Skeletal muscle tissue (tissue), 4 donors: ENCODE measurements around the gene UPF1. TPM values are rescaled to one million over a fixed set of nuclear protein-coding genes. Genes with fewer than 3 reads are reported as not detected.

ENCODE experiments used
- H3K27ac ChIP-seq: one replicate; pipeline ENCODE4 v1.7.0; 2013; ENCODE audit warnings: mild to moderate bottlenecking, low read depth, low read length, inconsistent platforms
- H3K27me3 ChIP-seq, 3 donors: one replicate each; pipeline ENCODE4 v1.7.0; 2013; ENCODE audit warnings: low read length in 3 of 3; ENCODE audit not compliant: control insufficient read depth in 3 of 3, insufficient read depth in 3 of 3
- H3K36me3 ChIP-seq, 3 donors: one replicate each; pipeline ENCODE4 v1.7.0; 2013; ENCODE audit warnings: low read length in 3 of 3; ENCODE audit not compliant: control insufficient read depth in 3 of 3, insufficient read depth in 3 of 3
- H3K4me1 ChIP-seq, 3 donors: one replicate each; pipeline ENCODE4 v1.7.0; 2013; ENCODE audit warnings: low read length in 3 of 3, mild to moderate bottlenecking in 3 of 3; ENCODE audit not compliant: control insufficient read depth in 3 of 3, insufficient read depth in 3 of 3
- H3K4me3 ChIP-seq, 3 donors: one replicate each; pipeline ENCODE4 v1.7.0; 2013; ENCODE audit warnings: low read length in 3 of 3
- H3K9ac ChIP-seq, 3 donors: one replicate each; pipeline ENCODE4 v1.7.0; 2013; ENCODE audit warnings: low read length in 3 of 3, mild to moderate bottlenecking in 3 of 3, moderate library complexity in 2 of 3, low read depth in 1 of 3
- H3K9me3 ChIP-seq, 3 donors: one replicate each; pipeline ENCODE4 v1.7.0; 2013; ENCODE audit warnings: low read length in 3 of 3; ENCODE audit not compliant: control insufficient read depth in 3 of 3
- total RNA-seq: library from RNA; depleted of rRNA; stranded (reverse); fragments of >200 nt; gene quantifications from one replicate; pipeline ENCODE4 v1.2.3, GENCODE V29; 2014
- donor health status: Osteomylitis.

Gene UPF1
- total RNA-seq, 1 donor from 2014 or later: 30.8 TPM

DNA sequence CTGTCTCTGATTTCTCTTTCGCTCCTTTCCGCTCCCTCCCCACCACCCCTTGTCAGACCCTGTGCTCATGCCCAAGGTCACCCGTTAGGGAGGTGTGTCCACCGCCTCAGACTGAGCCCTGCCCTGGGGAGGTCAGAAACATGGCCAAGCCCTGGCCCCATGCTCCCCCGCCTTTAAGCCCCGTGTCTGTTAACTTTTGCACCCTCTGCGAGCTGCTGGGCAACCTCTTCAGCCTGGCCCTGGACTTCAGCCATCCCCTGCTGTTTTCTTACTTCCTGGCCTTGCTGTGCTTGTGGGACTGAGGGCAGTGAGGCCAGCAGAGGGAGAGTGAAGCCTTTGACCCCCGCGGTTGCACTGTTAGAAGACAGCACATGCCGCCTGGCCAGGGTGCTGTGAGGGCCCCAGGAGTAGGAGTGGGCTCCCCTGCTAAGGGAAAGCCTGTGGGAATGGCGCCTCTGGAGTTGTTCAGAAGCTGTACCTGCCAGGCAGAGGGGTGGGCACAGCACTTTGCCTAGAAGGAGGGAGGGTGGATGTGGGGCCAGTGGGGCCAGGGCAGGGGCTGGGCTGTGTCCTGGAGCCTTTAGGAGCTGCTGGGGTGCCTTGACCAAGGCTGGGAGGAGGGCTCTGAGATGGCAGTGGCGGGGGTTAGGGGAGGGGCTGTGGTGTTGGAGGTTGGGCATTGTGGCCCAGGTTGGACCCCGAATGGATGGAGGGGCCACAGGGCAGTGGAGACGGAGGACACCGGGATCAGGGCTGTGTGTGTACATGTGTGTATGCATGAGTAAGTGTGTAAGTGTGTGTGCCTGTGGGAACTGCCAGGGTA lies 7.9 kb downstream of the UPF1 start:
- Histone ChIP-seq H3K4me1 (peaks cover 55 to 84% (median 71%) of the 10 kb centered on the region in 3 donors), H3K36me3 (peaks cover 0 to 5% (median 5%) of the 10 kb centered on the region in 3 donors), H3K4me3 (no peak overlapping the region), H3K27me3 (no peaks in the 10 kb centered on the region), H3K9me3 (no peaks in the 10 kb centered on the region), H3K27ac (no peak overlapping the region), H3K9ac (peak overlapping the region in 2 of 3 donors; percentile 32 to 57)

GRCh38 chr19:18840288-18841267 lies 8.8 kb downstream of the UPF1 start:
- H3K9ac ChIP-seq: peak overlapping the region; percentile 32 to 57 (median 51)
- no peaks in the 10 kb centered on the region for H3K9me3 ChIP-seq
- H3K36me3 ChIP-seq: peaks cover 0 to 5% (median 2%) of the 10 kb centered on the region in 3 donors
- H3K4me1 ChIP-seq: peaks cover 63 to 86% (median 73%) of the 10 kb centered on the region in 3 donors
- no peak overlapping the region for H3K27ac ChIP-seq
- H3K27me3 ChIP-seq: no peaks in the 10 kb centered on the region
- no peak overlapping the region for H3K4me3 ChIP-seq

DNA sequence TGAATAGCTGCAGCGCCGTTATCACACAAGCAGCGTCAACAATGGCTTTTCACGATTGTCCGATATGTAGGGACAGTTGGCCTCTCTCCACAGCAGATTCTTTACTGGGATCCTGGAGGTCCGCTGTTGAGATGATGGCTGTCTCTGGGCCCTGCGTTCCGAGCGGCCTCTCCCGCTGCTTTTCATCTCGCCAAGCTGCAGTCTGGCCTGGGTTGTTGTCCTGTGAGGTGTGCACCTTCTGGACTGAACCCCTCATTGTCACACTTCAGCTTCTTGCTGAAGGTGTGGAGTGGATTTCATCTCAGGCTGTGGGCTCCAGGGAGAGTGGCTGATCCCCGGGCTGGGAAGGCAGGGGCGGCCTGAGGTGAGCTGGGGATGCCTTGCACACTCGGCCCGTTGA lies 9.6 kb downstream of the UPF1 start:
- H3K4me1 ChIP-seq: peaks cover 56 to 84% (median 70%) of the 10 kb centered on the region in 3 donors
- H3K9ac ChIP-seq: peak overlapping the region in 1 of 3 donors; percentile 16
- H3K27me3 ChIP-seq: no peaks in the 10 kb centered on the region
- H3K4me3 ChIP-seq: no peak overlapping the region
- H3K27ac ChIP-seq: no peak overlapping the region
- no peaks in the 10 kb centered on the region for H3K9me3 ChIP-seq
- peaks cover 5 to 7% (median 6%) of the 10 kb centered on the region in 3 donors for H3K36me3 ChIP-seq

- Histone ChIP-seq H3K27me3 (no peaks in the 10 kb centered on the region), H3K36me3 (peaks cover 5 to 7% (median 6%) of the 10 kb centered on the region in 3 donors), H3K4me3 (no peak overlapping the region), H3K9me3 (no peaks in the 10 kb centered on the region), H3K9ac (peak overlapping the region in 1 of 3 donors; percentile 16), H3K27ac (no peak overlapping the region), H3K4me1 (peaks cover 59 to 86% (median 72%) of the 10 kb centered on the region in 3 donors)
Observed at GRCh38 chr19:18842166-18842565, 10.4 kb downstream of the UPF1 start.

DNA sequence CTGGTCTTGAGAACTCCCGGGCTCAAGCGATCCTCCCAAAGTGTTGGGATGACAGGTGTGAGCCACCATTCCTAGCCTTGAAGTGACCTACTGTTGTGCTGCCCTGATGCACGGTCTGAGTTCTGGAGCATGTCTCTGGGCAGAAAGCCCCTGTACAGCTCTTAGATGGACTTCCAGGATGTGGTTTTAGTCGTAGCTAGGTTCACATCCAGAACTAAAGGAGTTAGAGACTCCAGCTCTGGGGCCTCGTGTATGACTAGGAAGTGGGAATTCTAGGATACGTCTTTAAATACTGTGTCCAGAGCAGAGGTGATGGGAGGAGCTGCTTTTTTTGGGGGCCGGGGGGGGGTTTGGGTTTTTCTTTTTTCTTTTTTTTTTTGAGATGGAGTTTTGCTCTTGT lies 12.2 kb downstream of the UPF1 start:
- no peak overlapping the region for H3K27ac ChIP-seq
- H3K27me3 ChIP-seq: no peaks in the 10 kb centered on the region
- no peaks in the 10 kb centered on the region for H3K9me3 ChIP-seq
- peaks cover 6 to 14% (median 8%) of the 10 kb centered on the region in 3 donors for H3K36me3 ChIP-seq
- peaks cover 70 to 87% (median 77%) of the 10 kb centered on the region in 3 donors for H3K4me1 ChIP-seq
- H3K4me3 ChIP-seq: no peak overlapping the region
- no peak overlapping the region for H3K9ac ChIP-seq

- Histone ChIP-seq H3K9ac (peak overlapping the region in 1 of 3 donors; percentile 33), H3K27me3 (no peaks in the 10 kb centered on the region), H3K36me3 (peaks cover 6 to 14% (median 8%) of the 10 kb centered on the region in 3 donors), H3K27ac (no peak overlapping the region), H3K9me3 (no peaks in the 10 kb centered on the region), H3K4me3 (no peak overlapping the region), H3K4me1 (peaks cover 72 to 87% (median 79%) of the 10 kb centered on the region in 3 donors)
Observed at GRCh38 chr19:18844806-18845329, 13.1 kb downstream of the UPF1 start.

GRCh38 chr19:18845961-18846360 lies 14.2 kb downstream of the UPF1 start:
- Histone ChIP-seq H3K4me1 (peaks cover 72 to 87% (median 79%) of the 10 kb centered on the region in 3 donors), H3K27ac (no peak overlapping the region), H3K9me3 (no peaks in the 10 kb centered on the region), H3K27me3 (no peaks in the 10 kb centered on the region), H3K4me3 (no peak overlapping the region), H3K36me3 (peaks cover 16 to 24% (median 18%) of the 10 kb centered on the region in 3 donors), H3K9ac (no peak overlapping the region)

DNA sequence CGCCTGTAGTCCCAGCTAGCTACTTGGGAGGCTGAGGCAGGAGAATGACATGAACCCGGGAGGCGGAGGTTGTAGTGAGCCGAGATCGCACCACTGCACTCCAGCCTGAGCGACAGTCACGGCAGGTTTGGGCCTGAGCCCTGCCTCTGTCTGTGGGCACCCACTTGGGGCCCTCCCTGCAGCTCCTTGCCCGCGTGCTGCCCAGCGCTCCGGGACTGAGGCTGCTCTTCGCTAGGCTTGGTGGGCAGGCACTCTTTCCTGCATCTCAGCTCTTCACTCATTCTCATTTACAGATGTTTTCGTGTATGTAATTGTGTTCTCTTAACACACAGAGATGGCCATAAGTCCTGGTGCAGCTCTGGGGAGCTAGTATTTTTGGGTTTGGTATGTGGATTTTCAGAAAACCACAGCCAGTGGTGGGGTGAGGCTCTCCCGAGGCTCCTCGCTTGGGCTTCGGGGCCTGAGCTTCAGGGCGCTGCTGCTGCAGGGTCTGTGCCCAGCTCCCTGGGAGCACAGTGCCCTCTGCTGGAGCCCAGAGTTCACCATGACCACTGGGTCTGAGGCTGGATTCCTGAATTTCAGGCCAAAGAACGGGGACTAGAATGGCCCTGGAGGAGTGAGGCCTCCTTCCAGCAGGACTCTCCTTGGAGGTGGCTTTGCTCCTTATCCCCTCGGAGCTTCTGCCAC lies 15.2 kb downstream of the UPF1 start:
- Histone ChIP-seq H3K9me3 (no peaks in the 10 kb centered on the region), H3K27ac (peak overlapping the region; percentile 85), H3K27me3 (no peaks in the 10 kb centered on the region), H3K36me3 (peaks cover 26 to 30% (median 28%) of the 10 kb centered on the region in 3 donors), H3K4me3 (peak overlapping the region in 1 of 3 donors; percentile 29), H3K9ac (peak overlapping the region in 1 of 3 donors; percentile 46), H3K4me1 (peaks cover 63 to 78% (median 72%) of the 10 kb centered on the region in 3 donors)
